GM23338 (cell line): ENCODE data around the gene LYZ. TPM values are rescaled to one million over a fixed set of nuclear protein-coding genes. Genes with fewer than 3 reads are reported as not detected.

Experiments used
- ATAC-seq: fragments of 200-7000 bp; cut with Tn5 transposase; 3 replicates; pipeline ENCODE4 v1.9.1; 2020
- DNase-seq: peaks from one replicate; pipeline ENCODE4 v3.0.0-alpha.2; 2015; ENCODE audit warnings: low spot score
- H2AFZ ChIP-seq: fragments of 200-600 bp; sonication (generic); 2 replicates; pipeline ENCODE4 v1.8.0; 2016; ENCODE audit warnings: antibody characterized with exemption, mild to moderate bottlenecking, moderate library complexity
- H3F3A ChIP-seq: fragments of 200-600 bp; sonication (generic); replicated peaks from 2 replicates; pipeline ENCODE4 v1.8.0; 2017; ENCODE audit warnings: antibody characterized with exemption, mixed run types, low read depth
- H3K27ac ChIP-seq: fragments of 200-600 bp; sonication (generic); 2 replicates; pipeline ENCODE4 v1.6.1; 2016; ENCODE audit warnings: low read depth
- H3K27me3 ChIP-seq: fragments of 200-600 bp; sonication (generic); 2 replicates; pipeline ENCODE4 v1.8.0; 2016; ENCODE audit warnings: mild to moderate bottlenecking, mixed run types, moderate library complexity; ENCODE audit not compliant: insufficient read depth
- H3K36me3 ChIP-seq: fragments of 200-600 bp; sonication (generic); 2 replicates; pipeline ENCODE4 v1.8.0; 2016; ENCODE audit warnings: mild to moderate bottlenecking; ENCODE audit not compliant: insufficient read depth
- H3K4me1 ChIP-seq: fragments of 200-600 bp; sonication (generic); 2 replicates; pipeline ENCODE4 v1.8.0; 2016; ENCODE audit warnings: mild to moderate bottlenecking, moderate library complexity; ENCODE audit not compliant: insufficient read depth
- H3K4me2 ChIP-seq: fragments of 200-600 bp; sonication (generic); 2 replicates; pipeline ENCODE4 v1.7.1; 2017; ENCODE audit warnings: mixed run types
- H3K4me3 ChIP-seq: fragments of 200-600 bp; sonication (generic); 2 replicates; pipeline ENCODE4 v1.6.1; 2016; ENCODE audit warnings: mixed run types
- H3K79me2 ChIP-seq: fragments of 200-600 bp; sonication (generic); replicated peaks from 2 replicates; pipeline ENCODE4 v1.8.0; 2017; ENCODE audit warnings: mild to moderate bottlenecking; ENCODE audit not compliant: insufficient read depth
- H3K9me2 ChIP-seq: fragments of 200-600 bp; sonication (generic); 2 replicates; pipeline ENCODE4 v1.8.0; 2017; ENCODE audit not compliant: insufficient read depth
- H4K20me1 ChIP-seq: fragments of 200-600 bp; sonication (generic); replicated peaks from 2 replicates; pipeline ENCODE4 v1.8.0; 2017; ENCODE audit warnings: mild to moderate bottlenecking; ENCODE audit not compliant: insufficient read depth
- H3K27ac Mint-ChIP-seq: 2 replicates; pipeline ENCODE4 v1.8.0; 2020; ENCODE audit warnings: inconsistent platforms, mild to moderate bottlenecking, moderate library complexity, mixed read lengths
- H3K27me3 Mint-ChIP-seq: 3 replicates; pipeline ENCODE4 v1.8.0; 2022; ENCODE audit warnings: low read depth, mild to moderate bottlenecking, moderate library complexity, mixed read lengths, inconsistent platforms; ENCODE audit not compliant: insufficient read depth, poor library complexity
- H3K36me3 Mint-ChIP-seq: 3 replicates; pipeline ENCODE4 v1.8.0; 2021; ENCODE audit warnings: low read depth, mild to moderate bottlenecking, inconsistent platforms, moderate library complexity, mixed read lengths
- H3K4me1 Mint-ChIP-seq: 3 replicates; pipeline ENCODE4 v1.8.0; 2020; ENCODE audit warnings: mild to moderate bottlenecking, inconsistent platforms, mixed read lengths
- H3K4me3 Mint-ChIP-seq: 3 replicates; pipeline ENCODE4 v1.8.0; 2021; ENCODE audit warnings: moderate library complexity, mild to moderate bottlenecking, inconsistent platforms, mixed read lengths
- H3K9me3 Mint-ChIP-seq: 3 replicates; pipeline ENCODE4 v1.8.0; 2020; ENCODE audit warnings: moderate library complexity, mild to moderate bottlenecking, inconsistent platforms, mixed read lengths
- CREB1 ChIP-seq: fragments of 250-450 bp; sonication (Bioruptor Pico); IDR thresholded peaks from 2 replicates; pipeline ENCODE4 v1.5.0; 2020; ENCODE audit warnings: low read depth, mild to moderate bottlenecking, moderate library complexity
- CTCF ChIP-seq, 2 experiments: fragments of 200-600 bp in 1 of 2; sonication (generic) in 1 of 2; conservative IDR thresholded peaks; 2 replicates each; pipeline versions ENCODE4 v1.5.1 to v1.6.1; 2016 to 2017; ENCODE audit warnings: antibody characterized with exemption in 2 of 2, low read depth in 2 of 2, mild to moderate bottlenecking in 2 of 2, moderate library complexity in 1 of 2
- ETS1 ChIP-seq: IDR thresholded peaks from 2 replicates; pipeline ENCODE4 v1.6.1; 2016; ENCODE audit warnings: antibody characterized with exemption
- EZH2 ChIP-seq: fragments of 200-600 bp; sonication (generic); IDR thresholded peaks from one replicate; pipeline ENCODE4 v1.8.0; 2017; ENCODE audit warnings: antibody characterized with exemption, mild to moderate bottlenecking, low read depth; ENCODE audit not compliant: unreplicated experiment
- EZH2phosphoT487 ChIP-seq: fragments of 200-600 bp; sonication (generic); IDR thresholded peaks from one replicate; pipeline ENCODE4 v1.8.1; 2018; ENCODE audit warnings: antibody characterized with exemption; ENCODE audit not compliant: unreplicated experiment
- JUNB ChIP-seq: IDR thresholded peaks from one replicate; pipeline ENCODE4 v1.6.1; 2016; ENCODE audit warnings: antibody characterized with exemption; ENCODE audit not compliant: unreplicated experiment
- NANOG ChIP-seq: IDR thresholded peaks from 2 replicates; pipeline ENCODE4 v1.6.1; 2016; ENCODE audit warnings: antibody characterized with exemption, borderline replicate concordance
- POLR2AphosphoS5 ChIP-seq: IDR thresholded peaks from 2 replicates; pipeline ENCODE4 v1.6.1; 2016; ENCODE audit warnings: antibody characterized with exemption, low read depth
- REST ChIP-seq: IDR thresholded peaks from one replicate; pipeline ENCODE4 v1.6.1; 2018; ENCODE audit warnings: antibody characterized with exemption; ENCODE audit not compliant: unreplicated experiment
- STAT1 ChIP-seq: IDR thresholded peaks from one replicate; pipeline ENCODE4 v1.6.1; 2016; ENCODE audit warnings: antibody characterized with exemption; ENCODE audit not compliant: unreplicated experiment
- ZNF114 ChIP-seq: fragments of 250-450 bp; sonication (Bioruptor Pico); IDR thresholded peaks from 2 replicates; pipeline ENCODE4 v1.5.0; 2020; ENCODE audit warnings: mild to moderate bottlenecking, moderate library complexity
- ZNF331 ChIP-seq: fragments of 250-450 bp; sonication (Bioruptor Pico); IDR thresholded peaks from 2 replicates; pipeline ENCODE4 v1.5.0; 2020; ENCODE audit warnings: low read depth, mild to moderate bottlenecking, moderate library complexity
- ZNF462 ChIP-seq: fragments of 250-450 bp; sonication (Bioruptor Pico); IDR thresholded peaks from 2 replicates; pipeline ENCODE4 v1.5.0; 2020; ENCODE audit warnings: mild to moderate bottlenecking, moderate library complexity
- polyA plus RNA-seq: library from polyadenylated mRNA; unstranded; fragments of >200 nt; fragmentation: Nextera tagmentation; extraction: Ambion mirVana; gene quantifications from 2 replicates; pipeline ENCODE4 v1.2.1, GENCODE V29; 2016
- total RNA-seq: library from RNA; depleted of rRNA; stranded (reverse); fragments of >200 nt; shearing (Covaris generic); gene quantifications from 2 replicates; pipeline ENCODE4 v1.2.3, GENCODE V29; 2014

The LYZ gene
- total and polyA plus RNA-seq, 2 experiments from 2014 or later, result not detected

GRCh38 chr12:69334158-69334557, 14.0 kb upstream of the LYZ start:
- peaks cover 39% of the 10 kb centered on the region for H3K4me1 Mint-ChIP-seq
- H3K4me2 ChIP-seq, result no peak overlapping the region
- H3K27me3 ChIP-seq, result no peaks in the 10 kb centered on the region
- no peaks in the 10 kb centered on the region for H3K36me3 Mint-ChIP-seq
- ATAC-seq (no peak), DNase-seq (no peak)
- H3K4me3 ChIP-seq, result no peak overlapping the region
- no peak overlapping the region for H3K27ac Mint-ChIP-seq
- H3K4me3 Mint-ChIP-seq, result no peak overlapping the region
- H3K9me3 Mint-ChIP-seq, result no peaks in the 10 kb centered on the region
- H3K79me2 ChIP-seq, result no peaks in the 10 kb centered on the region
- H3K27me3 Mint-ChIP-seq, result no peaks in the 10 kb centered on the region
- no peaks in the 10 kb centered on the region for H3K9me2 ChIP-seq
- TF ChIP-seq CREB1 (no peak), STAT1 (no peak), POLR2AphosphoS5 (no peak), NANOG (no peak), ZNF462 (CRISPR knock-in tag) (no peak), EZH2phosphoT487 (no peak), REST (no peak), JUNB (no peak), ZNF331 (no peak), ZNF114 (CRISPR knock-in tag) (no peak), EZH2 (no peak), ETS1 (no peak), CTCF (conservative IDR thresholded peaks at IDR 0.05; ENCODE audit: low read depth in 2 of 2) (no peak)
- no peak overlapping the region for H3K27ac ChIP-seq
- H4K20me1 ChIP-seq, result no peaks in the 10 kb centered on the region
- 0 out of 2 replicates have a peak, but pooled peaks cover 4% of the 10 kb centered on the region for H3F3A ChIP-seq
- H2AFZ ChIP-seq, result no peak overlapping the region
- H3K4me1 ChIP-seq, result peaks cover 29% of the 10 kb centered on the region
- H3K36me3 ChIP-seq, result no peaks in the 10 kb centered on the region
